Endometrial microvascular endothelial cells (primary cell): ENCODE data around the gene AKAP6. TPM values are rescaled to one million over a fixed set of nuclear protein-coding genes. Genes with fewer than 3 reads are reported as not detected.

Experiments used
- in situ Hi-C: cut with HindIII; loops from 2 replicates; pipeline ENCODE4 v1.10.0; 2017; ENCODE audit warnings: low sequenced_read_pairs, low pct_unique_long_range_greater_than_20kb; ENCODE audit errors: inconsistent ontology term
- total RNA-seq: library from RNA; depleted of rRNA; stranded (reverse); fragments of >200 nt; gene quantifications from one replicate; pipeline ENCODE4 v1.2.3, GENCODE V29; 2015; ENCODE audit errors: inconsistent ontology term

Gene AKAP6, protein sequence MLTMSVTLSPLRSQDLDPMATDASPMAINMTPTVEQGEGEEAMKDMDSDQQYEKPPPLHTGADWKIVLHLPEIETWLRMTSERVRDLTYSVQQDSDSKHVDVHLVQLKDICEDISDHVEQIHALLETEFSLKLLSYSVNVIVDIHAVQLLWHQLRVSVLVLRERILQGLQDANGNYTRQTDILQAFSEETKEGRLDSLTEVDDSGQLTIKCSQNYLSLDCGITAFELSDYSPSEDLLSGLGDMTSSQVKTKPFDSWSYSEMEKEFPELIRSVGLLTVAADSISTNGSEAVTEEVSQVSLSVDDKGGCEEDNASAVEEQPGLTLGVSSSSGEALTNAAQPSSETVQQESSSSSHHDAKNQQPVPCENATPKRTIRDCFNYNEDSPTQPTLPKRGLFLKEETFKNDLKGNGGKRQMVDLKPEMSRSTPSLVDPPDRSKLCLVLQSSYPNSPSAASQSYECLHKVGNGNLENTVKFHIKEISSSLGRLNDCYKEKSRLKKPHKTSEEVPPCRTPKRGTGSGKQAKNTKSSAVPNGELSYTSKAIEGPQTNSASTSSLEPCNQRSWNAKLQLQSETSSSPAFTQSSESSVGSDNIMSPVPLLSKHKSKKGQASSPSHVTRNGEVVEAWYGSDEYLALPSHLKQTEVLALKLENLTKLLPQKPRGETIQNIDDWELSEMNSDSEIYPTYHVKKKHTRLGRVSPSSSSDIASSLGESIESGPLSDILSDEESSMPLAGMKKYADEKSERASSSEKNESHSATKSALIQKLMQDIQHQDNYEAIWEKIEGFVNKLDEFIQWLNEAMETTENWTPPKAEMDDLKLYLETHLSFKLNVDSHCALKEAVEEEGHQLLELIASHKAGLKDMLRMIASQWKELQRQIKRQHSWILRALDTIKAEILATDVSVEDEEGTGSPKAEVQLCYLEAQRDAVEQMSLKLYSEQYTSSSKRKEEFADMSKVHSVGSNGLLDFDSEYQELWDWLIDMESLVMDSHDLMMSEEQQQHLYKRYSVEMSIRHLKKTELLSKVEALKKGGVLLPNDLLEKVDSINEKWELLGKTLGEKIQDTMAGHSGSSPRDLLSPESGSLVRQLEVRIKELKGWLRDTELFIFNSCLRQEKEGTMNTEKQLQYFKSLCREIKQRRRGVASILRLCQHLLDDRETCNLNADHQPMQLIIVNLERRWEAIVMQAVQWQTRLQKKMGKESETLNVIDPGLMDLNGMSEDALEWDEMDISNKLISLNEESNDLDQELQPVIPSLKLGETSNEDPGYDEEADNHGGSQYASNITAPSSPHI (N-terminal part only)
- under 0.01 TPM for total RNA-seq

DNA sequence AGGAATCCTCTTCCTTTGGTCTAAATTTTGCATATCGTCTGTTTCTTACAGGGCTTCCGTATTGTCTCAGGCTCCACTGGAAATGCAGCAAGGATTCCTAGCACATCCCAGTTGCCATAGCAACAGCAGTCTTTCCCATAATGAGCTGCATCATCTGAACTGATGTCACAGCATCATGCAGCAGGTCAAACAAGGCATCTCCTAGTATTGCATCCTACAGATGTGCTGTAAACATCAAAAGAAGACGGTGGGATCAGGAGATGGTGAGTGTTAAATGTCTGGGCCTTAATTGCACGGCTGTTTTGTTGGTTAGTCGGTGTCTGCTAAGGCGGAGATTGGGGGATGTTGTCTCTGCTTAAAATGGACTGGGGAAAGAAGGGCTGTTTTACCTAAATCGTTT is at the start of gene AKAP6:
TSS of gene AKAP6 (plus strand) at position 153 of the 400 bp plus-strand sequence. CDS start 104,196 bp downstream, outside the sequence.
- in situ Hi-C loops: no loop called here

DNA sequence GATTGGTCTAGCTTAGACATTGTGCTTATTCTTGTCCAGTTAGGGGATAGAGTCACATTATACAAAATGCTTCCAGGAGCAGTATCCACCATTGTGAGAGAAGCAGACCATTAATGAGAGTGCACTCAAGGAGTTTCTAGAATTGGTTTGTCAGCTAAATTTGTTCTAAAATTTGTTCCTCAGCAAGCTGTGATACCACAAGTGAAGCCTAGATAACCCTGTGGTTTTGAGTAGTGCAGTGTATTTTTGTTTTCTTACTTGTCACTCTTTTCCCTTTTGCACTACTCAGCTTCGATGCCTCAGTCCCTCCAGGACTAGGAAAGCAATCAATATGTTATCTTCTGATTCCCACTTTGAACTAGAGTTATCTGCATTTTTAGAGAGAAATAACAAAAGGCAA is 42.5 kb upstream of the AKAP6 start:
- in situ Hi-C loops: no loop called here

DNA sequence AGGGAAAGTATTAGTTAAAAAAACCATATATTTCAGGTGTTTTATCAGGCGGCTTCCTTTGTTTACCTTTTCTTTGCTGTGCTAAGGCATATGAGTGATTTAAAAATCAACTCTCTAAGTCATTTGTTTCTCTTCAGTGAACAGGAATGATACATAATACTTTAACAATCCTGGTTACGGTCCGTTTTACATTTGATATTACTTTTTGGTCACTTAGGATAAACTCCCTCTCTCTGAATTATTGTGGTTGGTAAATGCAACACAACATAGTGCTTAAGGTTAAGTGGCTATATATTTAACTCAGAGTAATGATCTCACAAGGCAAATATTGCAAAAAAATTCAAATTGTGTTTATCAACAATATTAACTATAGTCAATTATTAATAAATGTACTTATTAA is 32.7 kb upstream of the AKAP6 start:
- in situ Hi-C loops: no loop called here

DNA sequence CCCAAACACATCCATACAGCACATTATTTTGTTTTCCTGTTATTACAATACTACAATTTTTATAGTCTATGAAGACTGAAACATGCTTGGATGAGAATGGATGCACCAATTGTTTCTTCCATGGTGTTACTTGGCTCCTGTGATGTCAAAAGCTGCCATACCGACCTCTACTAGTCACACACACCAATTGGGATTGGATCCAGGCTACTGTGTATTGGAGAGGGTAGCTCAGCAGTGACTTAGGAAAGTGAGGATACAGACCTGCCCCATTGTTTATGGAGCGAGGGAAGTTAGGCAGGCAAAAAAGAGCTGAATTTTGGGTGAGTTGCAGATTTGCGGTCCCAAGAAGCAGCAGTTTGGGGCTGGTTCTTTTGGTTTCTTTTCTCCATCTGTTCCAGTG is 30.8 kb upstream of the AKAP6 start:
- in situ Hi-C loops: no loop called here

DNA sequence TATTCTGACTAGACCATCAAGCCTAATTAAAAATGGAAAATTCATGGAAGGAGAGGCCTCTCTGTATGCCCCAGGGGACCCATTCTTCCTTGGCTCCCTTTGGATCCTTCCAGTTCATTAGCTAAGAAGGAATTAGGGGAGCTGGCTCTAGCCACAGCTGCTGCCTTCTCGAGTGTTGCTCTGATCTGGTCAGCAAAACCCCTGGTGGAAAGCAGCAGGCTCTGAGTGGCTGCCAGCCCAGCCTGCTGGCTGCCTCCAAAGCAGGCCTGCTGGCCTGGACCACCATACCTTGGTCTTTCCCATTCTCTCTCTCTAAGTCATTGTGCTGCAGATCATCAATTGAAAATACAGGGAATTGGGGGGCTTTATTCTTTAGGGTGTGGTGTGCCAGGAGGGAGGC is 29.0 kb upstream of the AKAP6 start:
- in situ Hi-C loops: no loop called here

DNA sequence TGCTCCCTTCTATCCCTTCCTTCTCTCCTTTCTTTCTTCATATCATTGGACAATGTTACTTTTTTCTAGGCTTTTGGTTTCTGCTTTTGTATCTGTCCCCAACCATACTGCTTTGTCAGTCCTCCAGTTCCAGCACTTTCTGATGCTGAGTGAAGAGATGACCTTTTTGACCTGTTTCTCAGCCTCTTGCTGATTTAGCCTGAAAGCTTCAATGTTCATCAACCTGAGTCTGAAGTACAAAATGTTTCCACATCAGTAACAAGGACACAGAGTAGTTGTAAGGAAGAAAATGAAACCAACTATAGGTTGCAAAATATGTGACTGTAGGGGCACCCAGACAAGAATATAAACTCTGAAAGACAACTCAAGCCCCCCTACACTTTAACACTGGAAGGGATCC is 25.2 kb upstream of the AKAP6 start:
- in situ Hi-C loops: no loop called here

DNA sequence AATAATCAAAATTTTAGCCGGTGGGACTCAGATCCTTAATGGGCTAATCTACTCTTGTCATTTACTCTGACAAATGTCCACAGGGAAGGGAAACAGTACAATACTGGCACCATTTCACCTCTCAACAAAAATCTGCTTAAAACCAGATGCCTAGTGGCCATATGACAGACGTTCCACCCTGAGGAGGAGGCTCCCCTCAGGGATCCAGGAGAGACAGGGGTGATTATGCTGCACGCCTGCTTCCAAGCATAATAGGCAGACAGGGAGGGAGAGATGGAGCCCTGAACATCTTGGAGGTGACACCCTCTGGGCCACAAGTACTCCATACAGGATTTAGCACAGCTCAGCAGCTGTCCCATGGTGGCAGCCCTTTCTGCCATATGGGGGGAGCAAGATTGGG is 24.8 kb upstream of the AKAP6 start:
- in situ Hi-C loops: no loop called here

DNA sequence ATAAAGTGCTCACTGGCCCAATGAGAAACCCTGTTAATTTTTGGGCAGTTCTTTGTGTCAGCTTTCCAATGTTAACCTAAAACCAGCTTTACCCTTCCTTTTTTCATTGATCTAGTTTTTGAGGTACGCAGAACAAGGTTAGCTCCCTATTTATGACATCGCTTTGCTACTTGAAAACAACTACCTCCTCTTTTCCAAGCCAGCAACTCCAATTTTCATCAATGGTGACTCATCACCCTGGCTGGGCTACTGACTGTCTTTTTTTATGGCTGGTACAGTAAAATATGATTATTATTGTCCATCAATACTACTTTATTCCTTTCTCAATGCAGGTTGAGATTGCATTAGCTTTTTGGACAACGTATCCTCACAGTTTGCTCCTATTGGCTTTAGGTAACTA is 22.5 kb upstream of the AKAP6 start:
- in situ Hi-C loops: no loop called here

DNA sequence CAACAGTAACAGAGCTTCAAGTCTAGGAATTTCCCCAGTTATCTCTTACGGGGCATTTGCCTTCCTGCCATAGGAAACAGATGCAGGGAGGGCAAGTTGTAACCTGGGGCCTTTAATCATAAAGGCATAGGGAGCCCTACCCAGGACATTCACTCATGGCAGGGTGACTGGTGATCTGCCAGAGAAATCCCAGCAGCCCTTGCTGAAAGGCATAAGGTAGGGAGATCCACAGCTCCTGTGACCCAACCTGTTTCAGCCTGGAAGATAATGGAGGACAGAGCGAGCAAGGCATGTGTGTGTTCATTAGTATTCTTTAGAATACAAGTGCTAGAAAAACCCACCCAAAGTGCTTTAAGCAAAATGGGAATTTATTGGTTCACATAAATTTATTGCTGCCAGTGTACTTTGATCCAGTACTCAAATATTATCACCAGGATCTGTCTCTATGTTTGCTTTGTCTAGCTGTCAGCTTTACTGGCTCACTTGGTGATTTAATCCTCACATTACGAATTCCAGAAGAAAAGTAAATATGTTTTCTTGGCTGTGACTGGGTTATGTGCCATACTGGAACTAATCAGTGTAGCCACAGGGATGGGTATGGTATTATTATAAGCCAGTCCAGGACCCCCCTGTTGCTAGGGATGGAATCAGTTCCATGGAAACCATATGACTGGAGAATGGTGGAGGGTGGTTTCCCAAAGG is 21.1 kb upstream of the AKAP6 start:
- in situ Hi-C loops: no loop called here

DNA sequence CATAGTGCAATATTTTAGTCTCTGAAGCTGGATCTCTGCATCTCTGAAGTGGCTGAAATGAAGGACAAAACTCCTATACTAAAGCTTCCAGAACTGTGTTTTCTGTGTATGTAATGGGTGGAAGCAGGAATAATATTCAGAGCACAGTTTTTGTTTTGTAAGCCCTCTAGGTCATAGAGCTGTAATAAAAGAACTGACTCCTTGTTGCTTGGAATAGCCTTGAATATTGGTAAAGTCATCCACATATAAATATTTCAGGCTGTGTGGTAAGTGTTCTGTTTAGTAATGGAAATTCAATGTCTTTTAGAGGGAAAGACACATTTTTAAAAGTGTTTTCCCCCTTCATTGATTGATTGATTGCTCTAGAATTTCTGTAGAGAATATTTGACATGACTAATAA is 18.2 kb upstream of the AKAP6 start:
- in situ Hi-C loops: no loop called here

DNA sequence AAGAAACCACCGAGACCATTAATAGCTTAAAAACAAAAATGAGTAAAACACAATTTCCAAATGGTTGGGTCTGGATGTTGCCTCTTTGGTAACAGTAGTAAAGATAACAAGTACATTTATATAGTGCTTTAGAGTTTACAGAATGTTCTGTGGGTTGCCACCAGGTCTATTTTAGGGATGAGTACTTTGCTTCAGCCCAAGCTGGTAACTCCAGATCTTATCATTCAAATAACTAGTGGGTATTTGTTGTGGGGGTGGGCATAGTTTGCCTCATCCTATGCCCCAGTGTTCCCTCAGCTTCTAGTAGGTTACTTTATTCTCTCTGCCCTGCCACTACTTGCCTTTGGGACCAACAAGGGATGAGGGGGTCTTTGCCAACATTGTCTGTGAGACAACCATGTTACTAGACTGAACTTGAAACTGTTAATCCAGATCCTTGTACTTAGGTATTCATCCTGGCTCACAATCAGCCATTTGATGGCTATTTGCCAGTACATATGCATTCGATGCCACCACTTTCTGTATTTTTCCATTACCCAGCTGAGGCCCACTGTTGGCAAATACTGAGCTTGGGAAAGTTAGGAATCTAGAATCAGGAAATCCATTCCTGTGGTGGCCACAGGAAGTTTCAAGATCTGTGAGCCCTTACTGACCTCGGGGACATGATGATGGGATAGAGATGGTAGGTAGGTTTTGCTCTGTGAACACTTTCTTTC is 17.6 kb upstream of the AKAP6 start:
- in situ Hi-C loops: no loop called here

DNA sequence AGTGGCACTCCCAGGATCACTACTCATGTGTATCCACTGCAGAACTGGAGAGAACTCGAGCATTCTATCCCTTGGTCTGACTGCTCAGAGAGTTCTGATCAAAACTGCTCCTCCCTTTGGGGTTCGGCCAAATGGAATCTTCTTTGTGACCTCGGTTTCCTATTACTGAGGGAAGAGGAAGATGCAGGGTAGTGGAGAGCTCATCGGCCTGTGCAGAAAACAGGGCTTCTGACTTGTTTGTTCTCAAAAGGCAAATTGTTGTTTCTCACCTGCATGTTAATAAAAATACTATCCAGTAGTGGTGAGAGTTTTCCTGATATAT is 17.1 kb upstream of the AKAP6 start:
- in situ Hi-C loops: no loop called here

DNA sequence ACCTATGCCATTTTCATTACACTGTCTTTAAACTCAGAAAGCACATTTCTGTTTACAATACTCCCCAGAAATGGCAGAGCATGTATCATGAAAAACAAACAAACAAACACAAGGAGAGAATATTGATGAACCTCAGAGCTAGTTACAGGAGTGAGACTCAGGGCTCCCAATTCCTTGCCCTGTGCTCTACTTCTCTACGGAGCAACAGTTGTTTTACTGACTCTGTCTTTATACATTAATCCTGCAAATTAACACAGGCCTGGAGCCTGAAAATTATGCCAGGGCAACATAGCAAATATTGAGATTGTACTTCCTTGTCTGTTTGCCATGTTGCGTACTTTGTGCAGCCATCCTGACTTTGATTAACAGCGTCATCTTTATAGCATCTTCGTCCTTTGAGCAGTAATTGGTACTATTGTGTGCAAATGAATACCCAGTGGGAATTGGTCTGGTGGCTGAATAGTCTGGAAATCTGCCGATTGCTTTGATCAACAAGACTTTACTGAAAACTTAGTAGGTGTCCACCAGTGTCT is 15.2 kb upstream of the AKAP6 start:
- in situ Hi-C loops: no loop called here

DNA sequence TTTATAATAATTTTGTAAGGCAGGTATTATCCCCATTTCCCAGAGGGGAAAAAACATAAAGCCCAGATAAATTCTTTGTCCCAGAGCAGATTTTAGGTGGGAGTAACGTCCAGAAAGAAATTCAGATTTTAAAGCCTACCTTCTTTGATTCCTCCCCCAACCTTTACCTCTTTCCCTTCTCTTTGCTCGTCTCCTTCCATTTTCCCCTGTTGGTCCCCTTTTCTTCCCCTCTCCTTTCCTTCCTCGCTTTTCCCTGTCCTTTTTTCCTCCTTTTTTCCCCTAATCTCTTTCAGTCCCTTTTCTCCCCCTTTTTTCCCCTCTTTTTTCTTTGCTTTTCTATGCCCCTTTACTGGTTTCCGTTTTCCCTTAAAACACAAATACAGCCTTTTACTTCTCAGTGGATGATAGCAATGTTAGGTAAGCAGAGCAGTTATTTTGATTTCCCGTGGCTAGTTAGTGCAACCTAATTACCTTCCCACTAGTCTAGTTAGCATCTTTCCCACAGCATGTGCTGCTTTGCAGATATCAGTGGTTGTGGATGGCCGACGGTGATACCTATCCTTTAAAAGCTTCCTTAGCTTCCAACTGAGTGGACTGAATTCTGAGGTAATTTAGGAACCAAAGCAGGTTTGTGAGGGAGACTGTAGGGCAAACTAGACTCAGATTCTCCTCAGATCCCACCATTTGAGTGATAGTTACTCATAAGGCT is 10.9 kb upstream of the AKAP6 start:
- in situ Hi-C loops: no loop called here

DNA sequence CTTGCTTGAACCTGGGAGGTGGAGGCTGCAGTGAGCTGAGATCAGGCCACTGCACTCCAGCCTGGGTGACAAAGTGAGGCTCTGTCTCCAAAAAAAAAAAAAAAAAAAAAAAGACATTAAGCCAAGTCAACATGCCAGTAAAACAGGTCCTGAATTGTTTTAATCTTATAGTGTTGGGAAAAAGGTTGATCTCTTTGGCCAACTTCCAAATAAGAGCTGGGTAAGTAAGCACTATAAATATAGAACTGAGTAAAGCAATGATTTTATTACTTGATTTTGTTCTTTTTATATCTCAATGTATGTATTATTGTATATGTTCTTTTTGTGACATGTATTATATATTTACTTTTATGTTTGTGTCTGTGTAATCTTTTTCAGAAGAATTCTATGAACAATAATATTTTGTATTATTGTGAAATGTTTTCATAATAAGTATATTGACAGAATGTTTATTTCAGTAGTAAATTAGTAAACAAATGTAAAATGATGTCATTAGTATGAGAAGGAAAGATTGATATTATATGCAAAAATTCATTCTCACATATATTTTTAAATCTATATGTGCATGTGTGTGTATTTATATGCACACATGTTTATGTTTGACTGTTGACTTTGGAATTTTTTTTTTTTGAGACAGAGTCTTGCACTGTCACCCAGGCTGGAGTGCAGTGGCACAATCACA is 9.6 kb upstream of the AKAP6 start:
- in situ Hi-C loops: no loop called here

DNA sequence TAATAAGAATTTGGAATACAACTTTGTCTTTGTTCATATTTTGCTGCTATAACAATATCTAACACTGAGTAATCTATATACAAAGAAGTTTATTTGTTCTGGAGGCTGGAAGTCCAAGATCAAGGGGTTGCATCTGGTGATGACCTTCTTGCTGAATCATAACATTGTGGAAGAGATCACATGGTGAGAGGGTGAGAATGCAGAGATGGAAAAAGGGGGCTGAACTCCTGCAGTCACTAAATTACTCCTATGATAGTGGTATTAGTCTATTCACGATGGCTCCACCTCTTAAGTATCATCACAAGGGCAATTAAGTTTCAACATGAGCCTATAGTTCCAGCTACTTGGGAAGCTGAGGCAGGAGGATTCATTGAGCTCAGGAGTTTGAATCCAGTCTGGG is 4.5 kb upstream of the AKAP6 start:
- in situ Hi-C loops: no loop called here
